Neural cell (in vitro differentiated cells): ENCODE data around the gene NAV1.

Source experiments
- CTCF ChIP-seq: fragments of 450-650 bp; IDR thresholded peaks from 2 replicates; pipeline ENCODE4 v1.5.1; 2014; ENCODE audit warnings: antibody characterized with exemption, mild to moderate bottlenecking, moderate library complexity; ENCODE audit not compliant: poor library complexity, severe bottlenecking
- MXI1 ChIP-seq: fragments of 450-650 bp; conservative IDR thresholded peaks from 2 replicates; pipeline ENCODE4 v1.6.1; 2014; ENCODE audit warnings: antibody characterized with exemption, mild to moderate bottlenecking; ENCODE audit not compliant: poor library complexity, severe bottlenecking

DNA sequence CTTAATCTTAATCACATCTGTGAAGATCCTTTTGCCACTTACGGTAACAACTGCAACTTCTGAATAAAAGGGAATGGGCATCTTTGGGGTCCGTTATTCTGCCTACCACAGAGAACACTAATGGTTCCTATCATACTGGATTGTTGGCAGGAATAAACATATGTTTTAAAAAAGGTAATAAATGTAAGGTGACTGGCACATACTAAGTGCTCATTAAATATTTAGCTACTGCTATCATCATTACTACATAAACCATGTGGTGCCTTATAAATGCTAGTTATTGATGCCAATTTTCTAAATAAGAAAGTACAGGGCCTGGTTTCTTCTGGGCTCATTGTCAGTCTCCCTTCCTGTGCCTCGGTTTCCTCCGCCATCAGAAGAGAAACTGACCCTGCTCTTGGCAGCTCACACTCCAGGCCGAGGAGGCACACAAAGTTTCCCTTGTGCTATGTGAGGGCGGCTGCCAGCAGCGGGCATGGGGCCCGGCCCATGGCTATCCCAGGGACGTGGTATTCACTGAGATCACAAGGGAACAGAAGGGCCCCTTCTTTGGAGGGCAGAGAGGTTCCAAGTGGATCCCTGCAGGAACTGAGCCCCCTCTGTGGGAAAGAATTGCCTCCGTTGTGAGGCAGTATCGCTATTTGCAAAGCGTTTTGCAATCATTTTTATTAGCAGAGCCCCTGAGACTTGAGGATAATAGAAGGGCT lies 26.2 kb downstream of the NAV1 start:
- no peak for TF ChIP-seq CTCF
- no peak for TF ChIP-seq MXI1
